Measurements from ENCODE around the gene TMEM253.

Gene TMEM253

GRCh38 chr14:21100931-21101330 lies at the start of gene TMEM253:
TSS of gene TMEM253 (plus strand) at chr14:21101066. CDS start at chr14:21101344, 278 bp downstream.
- H3K4me3 ChIP-seq (ENCODE audit: low read length), result no peak within 1 kb of the TSS
- DNase-seq (ENCODE audit: low read depth), result no peak
- no peak for TF ChIP-seq CTCF (conservative IDR thresholded peaks at IDR 0.05; ENCODE audit: low read depth, low read length)

- no peak for TF ChIP-seq CTCF (conservative IDR thresholded peaks at IDR 0.05; ENCODE audit: low read depth, low read length)
- DNase-seq (ENCODE audit: low read depth), result no peak
- no peak overlapping the region for H3K4me3 ChIP-seq (ENCODE audit: low read length)
These were observed 47.4 kb upstream of the TMEM253 start for GRCh38 chr14:21053184-21054122.

GRCh38 chr14:21054123-21054767 lies 46.6 kb upstream of the TMEM253 start:
- no peak for DNase-seq (ENCODE audit: low read depth)
- no peak overlapping the region for H3K4me3 ChIP-seq (ENCODE audit: low read length)
- TF ChIP-seq CTCF (conservative IDR thresholded peaks at IDR 0.05; ENCODE audit: low read depth, low read length), result no peak

- TF ChIP-seq CTCF (conservative IDR thresholded peaks at IDR 0.05; ENCODE audit: low read depth, low read length), result no peak
- no peak for DNase-seq (ENCODE audit: low read depth)
- H3K4me3 ChIP-seq (ENCODE audit: low read length), result no peak overlapping the region
These were observed 46.1 kb upstream of the TMEM253 start for GRCh38 chr14:21054768-21055145.

- no peak for TF ChIP-seq CTCF (conservative IDR thresholded peaks at IDR 0.05; ENCODE audit: low read depth, low read length)
- DNase-seq (ENCODE audit: low read depth), result no peak
- no peak overlapping the region for H3K4me3 ChIP-seq (ENCODE audit: low read length)
These were observed 45.3 kb upstream of the TMEM253 start for GRCh38 chr14:21055432-21056117.

- TF ChIP-seq CTCF (conservative IDR thresholded peaks at IDR 0.05; ENCODE audit: low read depth, low read length), result no peak
- DNase-seq (ENCODE audit: low read depth), result no peak
- no peak overlapping the region for H3K4me3 ChIP-seq (ENCODE audit: low read length)
These were observed 44.2 kb upstream of the TMEM253 start for GRCh38 chr14:21056520-21057163.
